ENCODE measurements around the gene NECTIN1.
A peak's percentile ranks its signal among the peaks of the same experiment; 100 is the strongest.

Gene NECTIN1

GRCh38 chr11:119730789-119731386 is 1.9 kb upstream of the NECTIN1 start:
- no peak for DNase-seq

GRCh38 chr11:119729951-119730613 is 1.1 kb upstream of the NECTIN1 start:
- DNase-seq: no peak

GRCh38 chr11:119729581-119729927 is 554 bp upstream of the NECTIN1 start:
- DNase-seq: no peak

GRCh38 chr11:119728211-119728626 is 781 bp downstream of the NECTIN1 start:
- DNase-seq: peak; percentile 13

- DNase-seq: no peak
Measured at GRCh38 chr11:119727523-119728151, 1.4 kb downstream of the NECTIN1 start.

- DNase-seq: no peak
Measured at GRCh38 chr11:119726585-119727522, 2.1 kb downstream of the NECTIN1 start.

- DNase-seq: no peak
Measured at GRCh38 chr11:119726150-119726553, 2.8 kb downstream of the NECTIN1 start.

GRCh38 chr11:119724956-119725355 is 4.0 kb downstream of the NECTIN1 start:
- DNase-seq: no peak

- DNase-seq: no peak
Measured at GRCh38 chr11:119723952-119724325, 5.1 kb downstream of the NECTIN1 start.

GRCh38 chr11:119723243-119723951 is 5.6 kb downstream of the NECTIN1 start:
- DNase-seq: no peak

- peak; percentile 95 for DNase-seq
Measured at GRCh38 chr11:119722281-119722794, 6.7 kb downstream of the NECTIN1 start.

- DNase-seq: no peak
Measured at GRCh38 chr11:119721129-119722120, 7.6 kb downstream of the NECTIN1 start.

- no peak for DNase-seq
Measured at GRCh38 chr11:119720311-119720913, 8.6 kb downstream of the NECTIN1 start.

GRCh38 chr11:119717839-119718534 is 11.0 kb downstream of the NECTIN1 start:
- no peak for DNase-seq

GRCh38 chr11:119716582-119717498 is 12.2 kb downstream of the NECTIN1 start:
- DNase-seq: no peak

- no peak for DNase-seq
Measured at GRCh38 chr11:119714590-119714989, 14.4 kb downstream of the NECTIN1 start.

- DNase-seq: no peak
Measured at GRCh38 chr11:119714189-119714588, 14.8 kb downstream of the NECTIN1 start.

- no peak for DNase-seq
Measured at GRCh38 chr11:119713359-119714040, 15.5 kb downstream of the NECTIN1 start.
